ENCODE measurements around the gene TSHZ1. TPM values are rescaled to one million over a fixed set of nuclear protein-coding genes. Genes with fewer than 3 reads are reported as not detected.

TSHZ1 gene
- total and polyA plus RNA-seq, 2 of the 8 experiments (the other 6 are each of a cell fraction or from before 2014, with no cell fraction given) = 0.03 to 0.32 TPM

DNA sequence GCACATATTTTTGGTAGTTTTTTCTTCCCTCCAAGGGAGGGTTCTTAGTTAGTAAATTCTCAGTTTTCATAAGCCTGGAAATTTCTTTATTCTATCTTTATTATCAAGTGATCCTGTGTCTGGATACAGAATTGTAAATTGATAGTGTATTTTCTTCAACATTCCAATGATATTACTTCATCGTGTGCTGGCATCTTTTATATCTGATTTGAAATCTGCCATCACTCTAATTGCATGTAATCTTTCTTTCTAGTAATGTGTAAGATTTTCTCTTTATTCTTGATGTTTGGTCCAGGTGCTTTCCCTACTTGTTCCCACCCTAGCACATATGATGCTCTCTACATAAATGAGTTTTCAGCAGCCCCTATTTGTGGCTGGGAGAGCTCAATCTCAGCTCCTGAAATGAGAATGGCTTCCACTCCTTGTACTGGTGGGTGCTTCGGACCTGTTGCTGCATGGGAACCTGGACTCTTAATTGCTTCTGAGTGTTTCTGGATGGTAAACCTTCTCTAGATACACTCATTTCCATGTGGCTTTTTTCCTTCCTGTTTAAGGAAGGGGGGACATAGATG lies 114.2 kb downstream of the TSHZ1 start:
- Histone ChIP-seq H3K4me1 (replicated peaks in 1 of 4; ENCODE audit: control insufficient read depth in 3 of 4, insufficient read depth in 4 of 4, low read length in 3 of 4) (no peaks in the 10 kb centered on the region), H3K4me3 (ENCODE audit: extremely low read depth in 1 of 4, insufficient read depth in 2 of 4, low read depth in 3 of 4, low read length in 4 of 4) (no peak overlapping the region), H2BK20ac (ENCODE audit: low read length) (no peak overlapping the region), H3K9ac (replicated peaks in 1 of 4; ENCODE audit: extremely low read depth in 1 of 4, low read depth in 3 of 4, low read length in 3 of 4) (no peak overlapping the region), H2BK15ac (ENCODE audit: low read length) (no peak overlapping the region), H3K79me2 (ENCODE audit: control insufficient read depth in 1 of 2, insufficient read depth in 2 of 2, low read length in 2 of 2) (no peaks in the 10 kb centered on the region), H3K4ac (replicated peaks; ENCODE audit: insufficient read length, low read depth, low read length) (no peak overlapping the region), H2BK12ac (ENCODE audit: low read depth, low read length) (no peak overlapping the region), H2AFZ (ENCODE audit: low read length) (no peak overlapping the region), H3K27ac (ENCODE audit: low read depth, low read length) (no peak overlapping the region), H2BK120ac (replicated peaks; ENCODE audit: low read depth, low read length) (no peak overlapping the region), H4K91ac (replicated peaks; ENCODE audit: insufficient read length, low read length) (no peak overlapping the region), H2BK5ac (ENCODE audit: low read depth, low read length) (no peak overlapping the region), H3K36me3 (ENCODE audit: control insufficient read depth in 2 of 4, insufficient read depth in 4 of 4, low read length in 3 of 4) (no peaks in the 10 kb centered on the region), H4K8ac (ENCODE audit: extremely low read depth, insufficient read depth, low read length) (no peak overlapping the region), H3K9me3 (ENCODE audit: insufficient read depth in 2 of 2, low read depth in 1 of 2, low read length in 1 of 2) (peaks cover 0 to 6% of the 10 kb centered on the region in 2 experiments; a peak in 3 of 4 replicates), H3K18ac (ENCODE audit: extremely low read depth, low read length) (no peak overlapping the region), H3K56ac (replicated peaks; ENCODE audit: insufficient read length, low read depth, low read length) (no peak overlapping the region), H3K4me2 (ENCODE audit: insufficient read depth in 1 of 2, low read depth in 2 of 2, low read length in 2 of 2) (no peak overlapping the region), H4K5ac (ENCODE audit: insufficient read length, low read depth, low read length) (no peak overlapping the region), H3K79me1 (ENCODE audit: low read depth, low read length) (no peaks in the 10 kb centered on the region), H2AK5ac (ENCODE audit: low read depth, low read length) (no peak overlapping the region), H3K14ac (ENCODE audit: insufficient read length) (no peak overlapping the region), H3K23ac (ENCODE audit: insufficient read length) (no peak overlapping the region), H3K23me2 (ENCODE audit: low read depth, low read length) (no peaks in the 10 kb centered on the region), H3K27me3 (replicated peaks in 1 of 4; ENCODE audit: control insufficient read depth in 3 of 4, extremely low read depth in 1 of 4, insufficient read depth in 3 of 4, low read length in 3 of 4) (no peaks in the 10 kb centered on the region), H4K20me1 (replicated peaks in 1 of 2; ENCODE audit: control insufficient read depth in 1 of 2, insufficient read depth in 2 of 2, low read length in 2 of 2) (no peaks in the 10 kb centered on the region)
- WGBS, 2 experiments (ENCODE audit: extremely low coverage in 1 of 2, insufficient coverage in 1 of 2, insufficient read length in 1 of 2, insufficient replicate concordance in 2 of 2, low coverage in 1 of 2, low lambda C conversion rate in 2 of 2, missing lambda C conversion rate in 1 of 2) = 100% methylated on average over 2 of the region's 2 CpGs; no CpG with 5 or more reads in 1 of the 2 experiments
- POLR2A ChIA-PET (ENCODE audit: partially characterized antibody) = no interaction called here
- TF ChIP-seq JUND (IDR thresholded peaks at IDR 0.05; ENCODE audit: low read length) (no peak), JUN (IDR thresholded peaks at IDR 0.05; ENCODE audit: low read depth, low read length) (no peak), CHD1 (IDR thresholded peaks at IDR 0.05; ENCODE audit: low read depth, low read length) (no peak)
- no peak for DNase-seq (ENCODE audit: low read depth in 1 of 2, low spot score in 2 of 2)
- CTCF ChIA-PET (ENCODE audit: partially characterized antibody) = interaction anchor here (0.5 to 0.8 kb wide), 2 partner anchors 402 to 572 kb away, joined by 3 read pairs; no protein-coding TSS in a partner anchor
- FAIRE-seq = no peak
